ENCODE data around the gene USHBP1.
A peak's percentile ranks its signal among the peaks of the same experiment; 100 is the strongest.

GRCh38 chr19:17220207-17220758, 44.3 kb downstream of the USHBP1 start:
- no peak for TF ChIP-seq CTCF (IDR thresholded peaks at IDR 0.05)
- TF ChIP-seq SIN3A (IDR thresholded peaks at IDR 0.05; ENCODE audit: borderline replicate concordance, insufficient read depth, low read depth, low read length) = no peak
- no peak for TF ChIP-seq REST (IDR thresholded peaks at IDR 0.05; ENCODE audit: insufficient read depth in 1 of 2, low read depth in 2 of 2, low read length in 1 of 2)
- peak; percentile 21; the same call in 1 of the 2 replicates for TF ChIP-seq POLR2AphosphoS5 (IDR thresholded peaks at IDR 0.05; ENCODE audit: low read depth, low read length)
- no peak for TF ChIP-seq TCF7L2 (IDR thresholded peaks at IDR 0.05; ENCODE audit: low read depth, low read length)
